Caco-2 (cell line): ENCODE data around the gene C6orf62. TPM values are rescaled to one million over a fixed set of nuclear protein-coding genes. Genes with fewer than 3 reads are reported as not detected.
A peak's percentile ranks its signal among the peaks of the same experiment; 100 is the strongest.
"Not testable (repeated sequence)": the region's sequence is repeated elsewhere in the genome, so short reads cannot be mapped to it uniquely, and the experiment has no call there.

Experiments used
- BruUV-seq: library from RNA; stranded (reverse); fragments of 400-500 nt; replicated peaks from 2 replicates; lab custom pipeline; 2021; lab: Mats Ljungman, UMichigan
- CTCF ChIA-PET: fragments of 300-600 bp; sonication (Branson Sonifier 250); formaldehyde crosslinking; loops from one replicate; lab custom pipeline; 2022; ENCODE audit warnings: antibody characterized with exemption; lab: Charles Lee
- POLR2A ChIA-PET: fragments of 300-600 bp; sonication (Branson Sonifier 250); formaldehyde crosslinking; loops from one replicate; lab custom pipeline; 2022; ENCODE audit warnings: antibody characterized with exemption; lab: Charles Lee
- DNase-seq, 2 experiments: peaks; one replicate each; pipeline versions ENCODE4 v3.0.0 to v3.0.0-alpha.2; 2020 to 2022
- H3K27me3 ChIP-seq: replicated peaks from 2 replicates; pipeline ENCODE4 v1.6.0; 2011; ENCODE audit warnings: low read length; ENCODE audit not compliant: control insufficient read depth, insufficient read depth
- H3K36me3 ChIP-seq: 2 replicates; pipeline ENCODE4 v1.5.1; 2011; ENCODE audit warnings: low read length; ENCODE audit not compliant: control insufficient read depth, insufficient read depth
- H3K4me1 ChIP-seq: fragments of 250-450 bp; sonication (Bioruptor Pico); 2 replicates; pipeline ENCODE4 v1.5.1; 2020; ENCODE audit warnings: mild to moderate bottlenecking
- H3K4me3 ChIP-seq: 2 replicates; pipeline ENCODE4 v1.5.1; 2011; ENCODE audit warnings: low read depth, mild to moderate bottlenecking, control low read depth, low read length
- H3K9me3 ChIP-seq: fragments of 250-450 bp; sonication (Bioruptor Pico); 2 replicates; pipeline ENCODE4 v1.5.1; 2020; ENCODE audit warnings: mild to moderate bottlenecking, moderate library complexity
- H3K27ac Mint-ChIP-seq: one replicate; pipeline ENCODE4 v1.8.0; 2022; ENCODE audit warnings: mixed read lengths; ENCODE audit not compliant: unreplicated experiment
- H3K27me3 Mint-ChIP-seq: one replicate; pipeline ENCODE4 v1.8.0; 2022; ENCODE audit warnings: mixed read lengths; ENCODE audit not compliant: insufficient read depth, unreplicated experiment
- H3K36me3 Mint-ChIP-seq: one replicate; pipeline ENCODE4 v1.8.0; 2022; ENCODE audit warnings: mild to moderate bottlenecking, mixed read lengths; ENCODE audit not compliant: insufficient read depth, unreplicated experiment
- H3K4me1 Mint-ChIP-seq: one replicate; pipeline ENCODE4 v1.8.0; 2022; ENCODE audit warnings: low read depth, mixed read lengths; ENCODE audit not compliant: unreplicated experiment
- H3K4me3 Mint-ChIP-seq: one replicate; pipeline ENCODE4 v1.8.0; 2022; ENCODE audit warnings: mild to moderate bottlenecking, moderate library complexity, mixed read lengths; ENCODE audit not compliant: unreplicated experiment
- H3K9me3 Mint-ChIP-seq: one replicate; pipeline ENCODE4 v1.8.0; 2022; ENCODE audit warnings: mixed read lengths; ENCODE audit not compliant: unreplicated experiment
- intact Hi-C: fragments of 100-400 bp; cut with micrococcal nuclease; formaldehyde crosslinking; loops from one replicate; pipeline ENCODE4 v1.10.0; 2022; ENCODE audit not compliant: unreplicated experiment
- total RNA-seq: library from RNA; stranded (reverse); gene quantifications from 2 replicates; pipeline ENCODE4 v1.2.3, GENCODE V29; 2022
- TF ChIP-seq, protein P1 (sequence below), 2 experiments: fragments of 200-600 bp in 1 of 2; IDR thresholded peaks; 1 replicate in 1 of 2; 2 replicates in 1 of 2; pipeline versions ENCODE4 v1.5.1 to v1.8.0; 2011 to 2022; ENCODE audit warnings: antibody characterized with exemption in 1 of 2, control low read depth in 1 of 2, inconsistent platforms in 1 of 2, low read depth in 1 of 2, low read length in 1 of 2, mild to moderate bottlenecking in 1 of 2, moderate library complexity in 1 of 2; ENCODE audit not compliant: insufficient read depth in 1 of 2, severe bottlenecking in 1 of 2, unreplicated experiment in 1 of 2

Gene C6orf62
- total RNA-seq, 1 experiment from 2014 or later = 74.2 TPM

DNA sequence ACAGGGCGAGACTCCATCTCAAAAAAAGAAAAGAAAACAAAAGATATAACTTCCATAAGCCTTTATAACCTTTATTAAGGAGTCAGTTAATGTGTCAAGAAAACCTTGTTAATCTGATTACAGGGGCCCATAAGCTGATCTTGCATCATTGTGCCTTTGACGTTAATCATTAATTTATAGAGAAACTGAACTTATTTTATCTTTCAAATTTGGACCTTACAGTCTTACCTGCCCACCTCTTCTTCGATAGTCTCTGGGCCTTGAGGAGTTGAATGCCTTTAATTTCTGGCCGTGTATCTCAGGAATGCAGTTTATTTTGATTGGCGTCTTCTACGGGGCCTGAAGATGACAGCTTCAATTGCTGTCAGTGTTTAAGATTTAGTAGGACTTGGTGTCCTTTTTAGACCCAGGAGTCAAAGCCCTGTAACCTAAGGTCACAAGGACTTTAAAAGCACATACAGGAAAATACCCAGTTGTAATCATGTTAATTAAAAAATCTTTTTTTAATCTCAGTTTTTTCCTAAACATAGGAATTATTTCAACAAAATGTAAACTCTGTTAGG lies 46.3 kb downstream of the C6orf62 start:
- Mint-ChIP-seq H3K9me3 (no peaks in the 10 kb centered on the region), H3K36me3 (peaks cover 31% of the 10 kb centered on the region), H3K27me3 (no peaks in the 10 kb centered on the region), H3K4me3 (no peak overlapping the region), H3K27ac (no peak overlapping the region), H3K4me1 (peaks cover 9% of the 10 kb centered on the region)
- Histone ChIP-seq H3K9me3 (peaks cover 28% of the 10 kb centered on the region), H3K4me1 (peaks cover 12% of the 10 kb centered on the region), H3K27me3 (no peaks in the 10 kb centered on the region), H3K36me3 (no peaks in the 10 kb centered on the region), H3K4me3 (no peak overlapping the region)
- ChIA-PET CTCF (no interaction called here), POLR2A (no interaction called here)
- intact Hi-C loops = no loop called here
- TF ChIP-seq, protein P1, sequence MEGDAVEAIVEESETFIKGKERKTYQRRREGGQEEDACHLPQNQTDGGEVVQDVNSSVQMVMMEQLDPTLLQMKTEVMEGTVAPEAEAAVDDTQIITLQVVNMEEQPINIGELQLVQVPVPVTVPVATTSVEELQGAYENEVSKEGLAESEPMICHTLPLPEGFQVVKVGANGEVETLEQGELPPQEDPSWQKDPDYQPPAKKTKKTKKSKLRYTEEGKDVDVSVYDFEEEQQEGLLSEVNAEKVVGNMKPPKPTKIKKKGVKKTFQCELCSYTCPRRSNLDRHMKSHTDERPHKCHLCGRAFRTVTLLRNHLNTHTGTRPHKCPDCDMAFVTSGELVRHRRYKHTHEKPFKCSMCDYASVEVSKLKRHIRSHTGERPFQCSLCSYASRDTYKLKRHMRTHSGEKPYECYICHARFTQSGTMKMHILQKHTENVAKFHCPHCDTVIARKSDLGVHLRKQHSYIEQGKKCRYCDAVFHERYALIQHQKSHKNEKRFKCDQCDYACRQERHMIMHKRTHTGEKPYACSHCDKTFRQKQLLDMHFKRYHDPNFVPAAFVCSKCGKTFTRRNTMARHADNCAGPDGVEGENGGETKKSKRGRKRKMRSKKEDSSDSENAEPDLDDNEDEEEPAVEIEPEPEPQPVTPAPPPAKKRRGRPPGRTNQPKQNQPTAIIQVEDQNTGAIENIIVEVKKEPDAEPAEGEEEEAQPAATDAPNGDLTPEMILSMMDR (IDR thresholded peaks at IDR 0.05; ENCODE audit: insufficient read depth in 1 of 2, low read depth in 1 of 2, low read length in 1 of 2, severe bottlenecking in 1 of 2, unreplicated experiment in 1 of 2) = no peak
- BruUV-seq = no TSS peak
- no peak for DNase-seq

DNA sequence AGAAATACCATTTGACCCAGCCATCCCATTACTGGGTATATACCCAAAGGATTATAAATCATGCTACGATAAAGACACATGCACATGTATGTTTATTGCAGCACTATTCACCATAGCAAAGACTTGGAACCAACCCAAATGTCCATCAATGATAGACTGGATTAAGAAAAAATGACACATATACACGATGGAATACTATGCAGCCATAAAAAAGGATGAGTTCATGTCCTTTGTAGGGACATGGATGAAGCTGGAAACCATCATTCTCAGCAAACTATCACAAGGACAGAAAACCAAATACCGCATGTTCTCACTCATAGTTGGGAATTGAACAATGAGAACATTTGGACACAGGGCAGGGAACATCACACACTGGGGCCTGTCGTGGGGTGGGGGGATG lies 47.9 kb downstream of the C6orf62 start:
- H3K36me3 ChIP-seq, H3K4me3 ChIP-seq, H3K27me3 ChIP-seq, POLR2A ChIA-PET, intact Hi-C loops, H3K27me3 Mint-ChIP-seq, BruUV-seq, H3K4me1 Mint-ChIP-seq, H3K9me3 Mint-ChIP-seq, H3K27ac Mint-ChIP-seq, H3K4me3 Mint-ChIP-seq, DNase-seq: not testable (repeated sequence)
- CTCF ChIA-PET = interaction anchor here (0.6 kb wide), 1 partner anchor 34 kb away, joined by 3 read pairs; no protein-coding TSS in a partner anchor
- H3K36me3 Mint-ChIP-seq = peaks cover 44% of the 10 kb centered on the region
- Histone ChIP-seq H3K4me1 (peaks cover 12% of the 10 kb centered on the region), H3K9me3 (peaks cover 28% of the 10 kb centered on the region)

DNA sequence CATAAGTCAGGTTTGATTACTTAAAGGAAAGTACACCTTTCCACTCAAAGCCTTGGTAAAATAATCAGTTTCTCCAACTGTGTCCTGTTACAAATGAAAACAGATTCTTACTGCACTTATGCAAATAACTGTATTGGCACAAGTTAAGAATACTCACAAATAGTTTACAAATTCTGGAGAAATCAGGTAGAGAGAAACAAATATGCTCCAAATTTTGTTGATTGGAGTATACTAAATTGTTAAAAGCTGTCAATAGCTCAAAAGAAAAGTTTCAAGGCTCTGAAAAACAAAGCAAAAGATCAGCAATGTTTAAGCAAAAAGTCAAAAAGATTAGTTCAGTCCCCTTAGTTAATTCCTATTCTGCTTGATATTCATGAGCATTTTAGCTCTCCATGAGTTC lies 48.5 kb downstream of the C6orf62 start:
- POLR2A ChIA-PET, H3K36me3 ChIP-seq, H3K9me3 Mint-ChIP-seq, H3K4me1 Mint-ChIP-seq, H3K27me3 ChIP-seq, H3K4me3 ChIP-seq, H3K27ac Mint-ChIP-seq, intact Hi-C loops, DNase-seq, BruUV-seq, H3K27me3 Mint-ChIP-seq, H3K4me3 Mint-ChIP-seq: not testable (repeated sequence)
- peaks cover 44% of the 10 kb centered on the region for H3K36me3 Mint-ChIP-seq
- Histone ChIP-seq H3K9me3 (peaks cover 28% of the 10 kb centered on the region), H3K4me1 (peaks cover 12% of the 10 kb centered on the region)
- CTCF ChIA-PET = interaction anchor here (0.6 kb wide), 1 partner anchor 33 kb away, joined by 3 read pairs; no protein-coding TSS in a partner anchor

GRCh38 chr6:24668997-24669361 lies 50.0 kb downstream of the C6orf62 start:
- CTCF ChIA-PET = interaction anchor here (1.3 kb wide), 1 partner anchor 88 kb away, joined by 3 read pairs; no protein-coding TSS in a partner anchor
- H3K4me3 Mint-ChIP-seq = peak overlapping the region; percentile 85
- DNase-seq = no peak
- no peaks in the 10 kb centered on the region for H3K27me3 Mint-ChIP-seq
- POLR2A ChIA-PET = no interaction called here
- H3K36me3 Mint-ChIP-seq = peaks cover 41% of the 10 kb centered on the region
- no peaks in the 10 kb centered on the region for H3K9me3 Mint-ChIP-seq
- peak overlapping the region; percentile 94 for H3K27ac Mint-ChIP-seq
- TF ChIP-seq, protein P1 (IDR thresholded peaks at IDR 0.05; ENCODE audit: insufficient read depth in 1 of 2, low read depth in 1 of 2, low read length in 1 of 2, severe bottlenecking in 1 of 2, unreplicated experiment in 1 of 2) = no peak
- BruUV-seq = no TSS peak
- Histone ChIP-seq H3K4me3 (no peak overlapping the region), H3K27me3 (no peaks in the 10 kb centered on the region), H3K4me1 (peaks cover 12% of the 10 kb centered on the region), H3K9me3 (peaks cover 23% of the 10 kb centered on the region), H3K36me3 (no peaks in the 10 kb centered on the region)
- intact Hi-C loops = no loop called here
- peaks cover 18% of the 10 kb centered on the region for H3K4me1 Mint-ChIP-seq

GRCh38 chr6:24668066-24668996 lies 50.6 kb downstream of the C6orf62 start:
- Mint-ChIP-seq H3K27ac (peak overlapping the region; percentile 94), H3K36me3 (peaks cover 48% of the 10 kb centered on the region), H3K4me1 (peaks cover 18% of the 10 kb centered on the region), H3K4me3 (peak overlapping the region; percentile 85)
- peak; percentile 49 to 71 for DNase-seq
- Histone ChIP-seq H3K9me3 (peaks cover 16% of the 10 kb centered on the region), H3K4me3 (peak overlapping the region; percentile 90), H3K4me1 (peaks cover 18% of the 10 kb centered on the region)
- H3K27me3 Mint-ChIP-seq, POLR2A ChIA-PET, H3K36me3 ChIP-seq, BruUV-seq, intact Hi-C loops, H3K27me3 ChIP-seq, H3K9me3 Mint-ChIP-seq: not testable (repeated sequence)
- CTCF ChIA-PET = interaction anchor here (1.3 kb wide), 1 partner anchor 87 kb away, joined by 3 read pairs; no protein-coding TSS in a partner anchor
